Suprapubic skin (tissue), 4 donors: ENCODE results near the gene FBN1. TPM values are rescaled to one million over a fixed set of nuclear protein-coding genes. Genes with fewer than 3 reads are reported as not detected.

Experiments used
- DNase-seq, 2 donors: peaks; one replicate each; pipeline ENCODE4 v3.0.0-alpha.2; 2019; ENCODE audit warnings: low spot score in 2 of 2
- H3K27ac ChIP-seq: fragments of 200-600 bp; sonication (generic); one replicate; pipeline ENCODE4 v1.5.1; 2019
- H3K27me3 ChIP-seq: fragments of 200-600 bp; sonication (generic); one replicate; pipeline ENCODE4 v1.5.1; 2019
- H3K36me3 ChIP-seq: fragments of 200-600 bp; sonication (generic); one replicate; pipeline ENCODE4 v1.5.1; 2019
- H3K4me1 ChIP-seq: fragments of 200-600 bp; sonication (generic); one replicate; pipeline ENCODE4 v1.5.1; 2019
- H3K4me3 ChIP-seq: fragments of 200-600 bp; sonication (generic); one replicate; pipeline ENCODE4 v1.5.1; 2019; ENCODE audit warnings: mild to moderate bottlenecking
- H3K9me3 ChIP-seq: fragments of 200-600 bp; sonication (generic); one replicate; pipeline ENCODE4 v1.5.1; 2019
- EP300 ChIP-seq: sonication (generic); formaldehyde crosslinking; IDR thresholded peaks from one replicate; pipeline ENCODE4 v1.6.1; 2017; ENCODE audit warnings: antibody characterized with exemption
- POLR2A ChIP-seq, 2 donors: fragments of 450-650 bp; IDR thresholded peaks; one replicate each; pipeline ENCODE4 v1.6.1; 2017; ENCODE audit warnings: antibody characterized with exemption in 2 of 2, mild to moderate bottlenecking in 2 of 2, moderate library complexity in 2 of 2
- POLR2AphosphoS5 ChIP-seq, 3 donors: sonication (generic); formaldehyde crosslinking; IDR thresholded peaks; one replicate each; pipeline ENCODE4 v1.6.1; 2017; ENCODE audit warnings: antibody characterized with exemption in 3 of 3
- WGBS: methylation state at CpG from one replicate; pipeline ENCODE4 v1.1.5; 2018; 5-methylcytosine and 5-hydroxymethylcytosine counted together
- total RNA-seq, 4 donors: library from RNA; depleted of rRNA; stranded (reverse); fragments of >200 nt; gene quantifications; one replicate each; pipeline ENCODE4 v1.1.0, GENCODE V29; 2016
- TF ChIP-seq, protein P1 (sequence below), 2 donors: fragments of 200-600 bp in 1 of 2; fragments of 450-650 bp in 1 of 2; sonication (generic) in 1 of 2; IDR thresholded peaks; one replicate each; pipeline ENCODE4 v1.5.1; 2016 to 2019; ENCODE audit warnings: antibody characterized with exemption in 2 of 2, mild to moderate bottlenecking in 1 of 2, moderate library complexity in 1 of 2

FBN1 gene
- total RNA-seq, 4 donors from 2014 or later = 12.6 to 24.6 (median 21.0) TPM

DNA sequence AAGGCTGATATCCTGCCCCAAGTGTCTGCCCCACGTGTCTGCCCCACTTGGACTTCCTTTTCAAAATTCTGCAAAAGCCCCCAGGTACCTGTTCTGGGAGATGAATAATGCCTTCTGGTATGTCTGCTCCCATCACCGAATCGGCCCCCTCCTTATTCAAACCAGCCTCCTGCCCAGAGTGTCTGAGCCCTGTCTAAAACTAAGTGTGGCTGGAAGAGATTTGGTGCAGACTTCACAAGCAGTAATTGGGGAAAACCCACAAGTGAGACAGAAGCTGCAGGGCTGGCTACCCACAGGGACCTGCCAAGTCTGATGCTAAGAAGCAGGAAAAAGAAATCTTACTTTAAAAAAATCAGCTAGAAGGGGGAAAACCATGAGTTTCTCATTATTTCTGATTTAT lies 229.2 kb downstream of the FBN1 start:
- TF ChIP-seq, protein P1, sequence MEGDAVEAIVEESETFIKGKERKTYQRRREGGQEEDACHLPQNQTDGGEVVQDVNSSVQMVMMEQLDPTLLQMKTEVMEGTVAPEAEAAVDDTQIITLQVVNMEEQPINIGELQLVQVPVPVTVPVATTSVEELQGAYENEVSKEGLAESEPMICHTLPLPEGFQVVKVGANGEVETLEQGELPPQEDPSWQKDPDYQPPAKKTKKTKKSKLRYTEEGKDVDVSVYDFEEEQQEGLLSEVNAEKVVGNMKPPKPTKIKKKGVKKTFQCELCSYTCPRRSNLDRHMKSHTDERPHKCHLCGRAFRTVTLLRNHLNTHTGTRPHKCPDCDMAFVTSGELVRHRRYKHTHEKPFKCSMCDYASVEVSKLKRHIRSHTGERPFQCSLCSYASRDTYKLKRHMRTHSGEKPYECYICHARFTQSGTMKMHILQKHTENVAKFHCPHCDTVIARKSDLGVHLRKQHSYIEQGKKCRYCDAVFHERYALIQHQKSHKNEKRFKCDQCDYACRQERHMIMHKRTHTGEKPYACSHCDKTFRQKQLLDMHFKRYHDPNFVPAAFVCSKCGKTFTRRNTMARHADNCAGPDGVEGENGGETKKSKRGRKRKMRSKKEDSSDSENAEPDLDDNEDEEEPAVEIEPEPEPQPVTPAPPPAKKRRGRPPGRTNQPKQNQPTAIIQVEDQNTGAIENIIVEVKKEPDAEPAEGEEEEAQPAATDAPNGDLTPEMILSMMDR (IDR thresholded peaks at IDR 0.05) = no peak
- no peak for TF ChIP-seq EP300
- no peak for TF ChIP-seq POLR2A (IDR thresholded peaks at IDR 0.05)
- TF ChIP-seq POLR2AphosphoS5 (IDR thresholded peaks at IDR 0.05) = no peak
- 49% methylated on average over 3 of the region's 3 CpGs for WGBS
- peaks cover 24% of the 10 kb centered on the region for H3K36me3 ChIP-seq
- H3K4me3 ChIP-seq = no peak overlapping the region
- H3K4me1 ChIP-seq = peaks cover 11% of the 10 kb centered on the region
- H3K9me3 ChIP-seq = no peaks in the 10 kb centered on the region
- no peak overlapping the region for H3K27ac ChIP-seq
- no peaks in the 10 kb centered on the region for H3K27me3 ChIP-seq
- no peak for DNase-seq

DNA sequence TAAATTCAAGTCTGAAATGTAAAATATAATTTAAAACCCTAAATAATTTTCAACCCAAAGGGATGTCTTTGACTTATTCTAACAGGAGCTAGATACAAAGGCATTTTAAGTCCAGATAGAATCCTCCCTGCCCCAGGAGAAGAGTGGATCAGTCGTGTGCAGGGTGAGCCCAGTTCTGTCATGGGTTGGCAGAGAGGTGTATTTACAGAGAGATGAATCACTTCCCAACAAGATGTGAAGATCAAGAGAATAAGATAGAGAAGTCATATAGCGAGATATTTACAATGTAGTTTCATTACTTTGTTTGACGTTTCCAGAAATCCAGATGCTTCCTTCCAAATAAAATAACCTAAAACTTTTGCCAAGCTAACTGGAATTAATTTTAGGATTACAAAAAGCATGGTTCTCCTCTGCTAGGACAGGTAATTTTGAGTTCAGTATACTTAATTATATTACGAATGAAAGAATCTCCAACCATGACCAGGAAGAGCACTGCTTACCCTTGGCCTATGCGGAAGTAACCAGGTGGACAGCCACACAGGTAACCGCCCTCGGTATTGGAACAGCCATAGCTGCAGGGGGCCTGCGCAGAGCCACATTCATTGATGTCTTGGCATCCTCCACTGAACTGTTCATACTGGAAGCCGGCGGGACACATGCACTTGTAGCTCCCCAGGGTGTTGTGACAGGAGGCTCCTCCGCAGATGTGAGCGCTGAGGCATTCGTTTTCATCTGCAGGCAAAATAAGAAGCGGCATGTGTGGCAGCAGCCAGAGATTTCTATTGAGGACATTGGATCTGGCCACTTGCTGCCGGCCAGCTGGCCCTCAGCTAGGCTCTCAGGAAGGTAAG lies 230.2 kb downstream of the FBN1 start:
- Histone ChIP-seq H3K36me3 (peaks cover 16% of the 10 kb centered on the region), H3K27ac (no peak overlapping the region), H3K27me3 (no peaks in the 10 kb centered on the region), H3K4me3 (no peak overlapping the region), H3K4me1 (peaks cover 11% of the 10 kb centered on the region), H3K9me3 (no peaks in the 10 kb centered on the region)
- no peak for DNase-seq
- WGBS = 61% methylated on average over 15 of the region's 15 CpGs
- TF ChIP-seq EP300 = no peak
- no peak for TF ChIP-seq POLR2AphosphoS5 (IDR thresholded peaks at IDR 0.05)
- TF ChIP-seq, protein P1 (IDR thresholded peaks at IDR 0.05) = no peak
- no peak for TF ChIP-seq POLR2A (IDR thresholded peaks at IDR 0.05)

DNA sequence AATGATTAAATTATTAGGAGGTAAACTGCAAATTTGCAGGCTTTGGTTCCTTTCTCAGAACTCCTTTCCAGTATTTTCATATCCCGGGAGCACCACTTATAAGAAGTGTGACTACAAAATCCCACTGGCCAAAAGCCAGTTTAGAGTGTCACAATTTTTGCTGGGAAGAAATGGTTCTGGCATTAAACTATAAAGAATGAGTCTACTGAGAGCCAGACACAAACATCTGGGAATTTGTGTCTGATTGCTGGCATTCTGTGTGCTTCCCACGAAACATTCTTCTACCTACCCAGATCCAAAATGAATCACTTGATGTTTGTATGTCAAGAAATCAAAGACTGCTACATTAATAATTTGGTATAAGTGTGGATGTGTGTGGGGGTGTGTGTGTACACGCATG lies 231.5 kb downstream of the FBN1 start:
- Histone ChIP-seq H3K27ac (peak overlapping the region; percentile 68), H3K27me3 (no peaks in the 10 kb centered on the region), H3K4me1 (peaks cover 15% of the 10 kb centered on the region), H3K9me3 (no peaks in the 10 kb centered on the region), H3K36me3 (peaks cover 5% of the 10 kb centered on the region), H3K4me3 (no peak overlapping the region)
- TF ChIP-seq POLR2AphosphoS5 (IDR thresholded peaks at IDR 0.05) (no peak), POLR2A (IDR thresholded peaks at IDR 0.05) (no peak), EP300 (no peak)
- TF ChIP-seq, protein P1 (IDR thresholded peaks at IDR 0.05) = no peak
- WGBS = 57% methylated on average over 3 of the region's 3 CpGs
- no peak for DNase-seq

DNA sequence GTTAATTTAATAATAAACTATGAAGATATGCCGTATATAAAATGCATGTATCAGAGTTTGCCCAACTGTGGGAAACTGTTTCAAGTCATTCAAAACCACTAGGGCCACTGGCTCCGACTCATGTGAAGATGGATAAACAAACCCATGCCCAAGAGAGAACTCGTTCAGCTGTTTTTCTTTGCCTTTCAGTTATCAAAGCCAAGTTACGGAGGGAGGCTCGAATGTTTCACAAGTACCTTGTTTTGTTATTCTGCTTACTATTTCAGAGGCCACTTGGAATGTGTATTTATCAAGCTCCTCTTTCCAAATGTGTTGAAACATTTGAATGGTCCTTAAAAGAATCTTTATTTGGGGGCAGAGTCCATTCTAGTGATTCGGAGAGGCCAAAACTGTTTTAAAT lies 232.2 kb downstream of the FBN1 start:
- H3K4me1 ChIP-seq = peaks cover 18% of the 10 kb centered on the region
- H3K9me3 ChIP-seq = no peaks in the 10 kb centered on the region
- TF ChIP-seq, protein P1 (IDR thresholded peaks at IDR 0.05) = no peak
- TF ChIP-seq POLR2AphosphoS5 (IDR thresholded peaks at IDR 0.05) = peak in 2 of 3 donors; percentile 21 to 52
- no peak overlapping the region for H3K4me3 ChIP-seq
- H3K27me3 ChIP-seq = no peaks in the 10 kb centered on the region
- H3K36me3 ChIP-seq = no peaks in the 10 kb centered on the region
- DNase-seq = no peak
- 64% methylated on average over 6 of the region's 6 CpGs for WGBS
- H3K27ac ChIP-seq = peak overlapping the region; percentile 69

DNA sequence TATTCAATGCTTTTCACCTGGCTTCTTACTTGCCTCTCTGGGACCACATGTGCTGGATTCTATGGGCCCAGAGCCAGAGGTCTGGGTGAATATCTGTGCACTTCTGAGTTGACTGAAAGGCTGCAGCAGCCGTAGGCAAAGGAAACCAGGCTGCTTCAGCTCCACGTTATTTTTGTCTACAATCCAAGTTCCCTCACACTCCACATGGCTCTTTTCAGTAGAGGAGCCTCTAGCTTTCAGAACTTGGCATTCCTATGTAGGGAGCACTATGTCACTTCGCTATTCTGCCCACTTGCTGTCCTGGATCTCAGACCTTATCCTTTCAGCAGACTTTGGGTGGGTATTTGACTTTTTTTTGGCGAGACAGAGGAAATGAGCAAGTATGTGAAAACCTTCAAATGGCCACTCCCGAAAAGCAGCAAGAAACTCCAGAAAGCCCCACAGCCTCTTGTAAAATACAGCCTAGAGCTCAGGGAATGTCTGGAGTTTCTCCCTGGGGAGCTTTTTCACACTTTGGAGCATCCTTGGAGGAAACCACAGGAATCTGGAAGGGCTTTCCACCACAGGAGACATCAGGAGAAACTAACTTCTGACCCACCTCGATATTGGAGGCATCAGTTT lies 233.4 kb downstream of the FBN1 start:
- Histone ChIP-seq H3K36me3 (no peaks in the 10 kb centered on the region), H3K4me3 (no peak overlapping the region), H3K9me3 (no peaks in the 10 kb centered on the region), H3K27ac (peak overlapping the region; percentile 69), H3K27me3 (no peaks in the 10 kb centered on the region), H3K4me1 (peaks cover 23% of the 10 kb centered on the region)
- WGBS = 58% methylated on average over 6 of the region's 6 CpGs
- DNase-seq = no peak
- TF ChIP-seq POLR2AphosphoS5 (IDR thresholded peaks at IDR 0.05) (no peak), EP300 (no peak)
